HUES64 (cell line): ENCODE data around the gene USO1.
"Not testable (repeated sequence)": the region's sequence is repeated elsewhere in the genome, so short reads cannot be mapped to it uniquely, and the experiment has no call there.

Source experiments
- H3K27ac ChIP-seq: 2 replicates; pipeline ENCODE4 v1.7.0; 2013; ENCODE audit warnings: low read depth, low read length, inconsistent platforms
- H3K27me3 ChIP-seq: 2 replicates; pipeline ENCODE4 v1.6.1; 2013; ENCODE audit warnings: mild to moderate bottlenecking, low read length; ENCODE audit not compliant: insufficient read depth
- H3K36me3 ChIP-seq: 2 replicates; pipeline ENCODE4 v1.6.1; 2013; ENCODE audit warnings: mild to moderate bottlenecking, low read length; ENCODE audit not compliant: insufficient read depth
- H3K4me1 ChIP-seq: 2 replicates; pipeline ENCODE4 v1.6.1; 2013; ENCODE audit warnings: mild to moderate bottlenecking, low read length, moderate library complexity; ENCODE audit not compliant: insufficient read depth
- H3K4me3 ChIP-seq: 2 replicates; pipeline ENCODE4 v1.5.1; 2013; ENCODE audit warnings: mild to moderate bottlenecking, low read length, moderate library complexity
- H3K9ac ChIP-seq: 2 replicates; pipeline ENCODE4 v1.6.1; 2013; ENCODE audit warnings: mild to moderate bottlenecking, low read depth, low read length
- H3K9me3 ChIP-seq: 2 replicates; pipeline ENCODE4 v1.6.1; 2013; ENCODE audit warnings: low read depth, low read length; ENCODE audit not compliant: insufficient read depth
- WGBS: fragments of 150-250, 120-280 bp; methylation state at CpG from one replicate; pipeline ENCODE4 v1.1.7; 2013; ENCODE audit warnings: missing lambda C conversion rate; 5-methylcytosine and 5-hydroxymethylcytosine counted together

USO1 gene

DNA sequence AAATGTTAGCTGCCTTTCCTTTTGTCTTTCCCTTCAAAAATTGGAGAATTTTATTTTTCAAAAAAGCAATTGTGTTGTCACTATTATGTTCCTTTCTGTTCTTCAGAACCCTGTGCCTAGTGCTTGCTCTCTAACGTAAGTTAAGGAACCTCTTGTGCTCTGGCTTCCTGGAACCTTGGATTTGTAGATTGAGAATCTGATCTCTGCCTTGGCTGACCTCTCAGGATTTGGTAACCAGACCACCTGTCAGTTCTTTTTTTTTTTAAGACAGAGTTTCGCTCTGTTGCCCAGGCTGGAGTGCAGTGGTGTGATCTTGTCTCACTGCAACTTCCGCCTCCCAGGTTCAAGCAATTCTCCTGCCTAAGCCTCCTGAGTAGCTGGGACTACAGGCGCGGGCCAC, 32.3 kb upstream of the USO1 start:
- not testable (repeated sequence) for H3K27ac ChIP-seq, H3K4me3 ChIP-seq, H3K9me3 ChIP-seq, H3K9ac ChIP-seq, H3K4me1 ChIP-seq, H3K27me3 ChIP-seq
- peaks cover 52% of the 10 kb centered on the region for H3K36me3 ChIP-seq
- WGBS: 96% methylated on average over 5 of the region's 5 CpGs

DNA sequence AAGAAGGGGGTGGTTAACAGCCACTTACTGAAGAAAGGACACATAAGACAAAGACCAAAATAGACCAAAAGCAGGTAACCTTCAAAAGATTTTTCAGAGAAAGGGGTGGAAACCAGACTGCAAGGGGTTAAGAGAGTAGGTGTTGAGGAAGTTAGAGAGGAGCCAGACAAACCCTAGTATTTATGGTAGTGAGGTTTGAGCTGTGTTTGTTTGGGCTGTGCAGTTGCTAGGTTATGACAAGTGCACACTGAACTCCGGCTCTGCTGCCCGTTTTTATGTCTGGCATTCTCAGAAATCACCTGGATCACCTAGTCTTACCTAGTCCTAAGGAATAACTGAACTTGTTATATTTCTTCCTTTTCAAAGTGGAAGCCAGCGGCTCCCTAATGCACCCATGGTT, 28.3 kb upstream of the USO1 start:
- WGBS: 46% methylated on average over 3 of the region's 3 CpGs
- no peak overlapping the region for H3K9ac ChIP-seq
- H3K27ac ChIP-seq: no peak overlapping the region
- H3K36me3 ChIP-seq: peaks cover 28% of the 10 kb centered on the region
- no peaks in the 10 kb centered on the region for H3K9me3 ChIP-seq
- no peaks in the 10 kb centered on the region for H3K27me3 ChIP-seq
- H3K4me3 ChIP-seq: no peak overlapping the region
- H3K4me1 ChIP-seq: peaks cover 3% of the 10 kb centered on the region; the same call in 1 of the 2 replicates

DNA sequence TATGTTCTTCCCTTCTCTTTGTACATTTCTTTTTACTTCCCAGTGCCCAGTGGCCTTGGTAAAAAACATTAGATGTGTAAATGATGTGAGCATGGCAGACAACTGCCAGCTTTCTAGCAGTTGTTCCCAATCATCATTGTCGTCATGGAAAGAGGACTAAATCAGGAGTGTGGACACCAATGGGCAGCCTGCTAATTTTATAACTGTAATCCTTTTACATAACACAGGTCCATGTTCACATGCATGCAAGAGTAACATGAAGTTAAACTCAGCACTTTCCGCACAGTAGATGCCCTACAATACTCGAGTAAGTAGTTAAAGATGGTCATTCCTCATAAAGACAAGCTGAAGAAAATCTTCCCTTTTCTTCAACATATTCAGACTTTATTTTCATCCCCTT, 27.8 kb upstream of the USO1 start:
- H3K9ac ChIP-seq: no peak overlapping the region
- no peaks in the 10 kb centered on the region for H3K27me3 ChIP-seq
- no peak overlapping the region for H3K27ac ChIP-seq
- H3K9me3 ChIP-seq: no peaks in the 10 kb centered on the region
- no peak overlapping the region for H3K4me3 ChIP-seq
- WGBS: 84% methylated on average over 3 of the region's 3 CpGs
- H3K4me1 ChIP-seq: peaks cover 3% of the 10 kb centered on the region; the same call in 1 of the 2 replicates
- H3K36me3 ChIP-seq: peaks cover 23% of the 10 kb centered on the region

GRCh38 chr4:75698162-75698962, 26.0 kb upstream of the USO1 start:
- no peaks in the 10 kb centered on the region for H3K9me3 ChIP-seq

DNA sequence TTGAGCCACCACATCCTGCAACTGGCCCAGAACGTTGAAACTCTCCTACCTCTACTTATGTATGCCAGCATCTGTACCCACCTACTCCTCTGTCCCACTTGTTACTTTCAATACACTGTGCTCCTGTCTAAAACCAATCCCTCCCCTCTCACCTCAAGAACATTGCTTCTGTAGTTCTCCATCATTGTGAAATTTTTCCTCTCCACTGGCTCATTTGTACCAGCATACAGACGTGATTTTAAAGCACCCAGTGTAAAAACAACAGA, 25.5 kb upstream of the USO1 start:
- peaks cover 19% of the 10 kb centered on the region for H3K4me1 ChIP-seq
- H3K9ac ChIP-seq: no peak overlapping the region
- H3K36me3 ChIP-seq: peaks cover 15% of the 10 kb centered on the region
- WGBS: 88% methylated on average over 2 of the region's 2 CpGs
- H3K9me3 ChIP-seq: no peaks in the 10 kb centered on the region
- H3K27ac ChIP-seq: no peak overlapping the region
- no peak overlapping the region for H3K4me3 ChIP-seq
- no peaks in the 10 kb centered on the region for H3K27me3 ChIP-seq

More at GRCh38 chr4:75698162-75698962, 26.0 kb upstream of the USO1 start:
- Histone ChIP-seq H3K4me1 (peaks cover 15% of the 10 kb centered on the region), H3K9ac (no peak overlapping the region), H3K27ac (no peak overlapping the region), H3K4me3 (no peak overlapping the region), H3K27me3 (no peaks in the 10 kb centered on the region), H3K36me3 (peaks cover 15% of the 10 kb centered on the region)
- 91% methylated on average over 6 of the region's 6 CpGs for WGBS

DNA sequence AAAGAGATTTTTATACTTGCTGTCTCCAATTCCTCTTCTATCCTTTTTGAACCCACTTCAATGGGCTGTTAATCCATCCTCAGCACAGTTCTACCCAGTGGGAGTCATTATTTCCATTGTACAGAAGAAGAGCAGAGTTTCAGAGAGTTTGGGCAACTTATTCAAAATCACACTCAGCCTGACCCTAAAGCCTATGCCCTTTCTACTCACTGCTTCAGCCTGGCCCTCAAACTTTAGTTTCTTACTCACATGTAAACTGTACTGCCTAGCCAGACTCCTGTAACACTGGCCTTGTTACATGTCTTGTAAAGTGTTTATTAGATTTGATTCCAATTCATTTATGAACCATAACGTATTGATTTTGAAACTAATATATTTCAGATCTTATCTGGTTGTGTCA, 25.1 kb upstream of the USO1 start:
- no CpG with 5 or more reads among the region's 1 CpG for WGBS
- no peak overlapping the region for H3K27ac ChIP-seq

GRCh38 chr4:75702919-75703411, 21.4 kb upstream of the USO1 start:
- WGBS: 48% methylated on average over 4 of the region's 4 CpGs
- Histone ChIP-seq H3K9me3 (no peaks in the 10 kb centered on the region), H3K9ac (peak overlapping the region; percentile 13), H3K27ac (peak overlapping the region; percentile 70; the same call in 1 of the 2 replicates), H3K4me3 (no peak overlapping the region), H3K4me1 (peaks cover 37% of the 10 kb centered on the region), H3K27me3 (no peaks in the 10 kb centered on the region), H3K36me3 (0 out of 2 replicates have a peak, but pooled peaks cover 7% of the 10 kb centered on the region)

More for the DNA sequence above, 25.1 kb upstream of the USO1 start:
- Histone ChIP-seq H3K27me3 (no peaks in the 10 kb centered on the region), H3K4me1 (peaks cover 19% of the 10 kb centered on the region), H3K4me3 (no peak overlapping the region), H3K9ac (no peak overlapping the region), H3K9me3 (no peaks in the 10 kb centered on the region), H3K36me3 (peaks cover 12% of the 10 kb centered on the region)

GRCh38 chr4:75705198-75705977, 19.0 kb upstream of the USO1 start:
- no peaks in the 10 kb centered on the region for H3K9me3 ChIP-seq
- 19% methylated on average over 6 of the region's 6 CpGs for WGBS
- H3K4me1 ChIP-seq: peaks cover 41% of the 10 kb centered on the region
- H3K36me3 ChIP-seq: 0 out of 2 replicates have a peak, but pooled peaks cover 7% of the 10 kb centered on the region
- H3K4me3 ChIP-seq: no peak overlapping the region
- H3K27me3 ChIP-seq: no peaks in the 10 kb centered on the region
- H3K9ac ChIP-seq: peak overlapping the region; percentile 44; the same call in 1 of the 2 replicates
- peak overlapping the region; percentile 93 for H3K27ac ChIP-seq

- WGBS: 76% methylated on average over 3 of the region's 3 CpGs
- H3K27ac ChIP-seq: peak overlapping the region; percentile 67; the same call in 1 of the 2 replicates
Observed at GRCh38 chr4:75708218-75708691, 16.1 kb upstream of the USO1 start.

GRCh38 chr4:75710246-75710645, 14.1 kb upstream of the USO1 start:
- 93% methylated on average over 4 of the region's 4 CpGs for WGBS
- H3K9ac ChIP-seq: no peak overlapping the region
- H3K9me3 ChIP-seq: no peaks in the 10 kb centered on the region
- H3K27ac ChIP-seq: 0 out of 2 replicates have a peak overlapping the region, but pooled peaks have one; percentile 30
- H3K36me3 ChIP-seq: peaks cover 19% of the 10 kb centered on the region; the same call in 1 of the 2 replicates
- no peak overlapping the region for H3K4me3 ChIP-seq
- H3K4me1 ChIP-seq: peaks cover 18% of the 10 kb centered on the region
- no peaks in the 10 kb centered on the region for H3K27me3 ChIP-seq

More at GRCh38 chr4:75708218-75708691, 16.1 kb upstream of the USO1 start:
- Histone ChIP-seq H3K9me3 (no peaks in the 10 kb centered on the region), H3K4me3 (no peak overlapping the region), H3K27me3 (no peaks in the 10 kb centered on the region), H3K4me1 (peaks cover 31% of the 10 kb centered on the region), H3K9ac (no peak overlapping the region), H3K36me3 (peaks cover 17% of the 10 kb centered on the region; the same call in 1 of the 2 replicates)

DNA sequence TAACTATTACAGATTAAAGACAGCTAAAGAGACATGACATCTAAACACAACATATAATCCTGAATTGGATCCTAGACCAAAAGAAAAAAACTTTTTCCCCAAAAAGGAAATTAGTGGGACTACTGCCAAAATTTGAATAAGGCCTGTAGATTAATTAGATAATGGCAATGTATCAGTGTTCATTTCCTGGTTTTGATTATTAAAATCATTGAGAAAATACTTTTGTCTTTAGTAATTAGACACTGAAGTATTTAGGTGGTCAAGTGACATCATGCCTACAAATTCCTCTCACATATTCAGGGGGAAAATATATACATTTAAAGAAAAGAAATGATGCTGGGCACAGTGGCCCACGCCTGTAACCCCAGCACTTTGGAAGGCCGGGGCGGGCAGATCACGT, 10.4 kb upstream of the USO1 start:
- peaks cover 30% of the 10 kb centered on the region for H3K36me3 ChIP-seq
- H3K9me3 ChIP-seq: no peaks in the 10 kb centered on the region
- WGBS: 99% methylated on average over 4 of the region's 4 CpGs
- no peaks in the 10 kb centered on the region for H3K27me3 ChIP-seq
- H3K27ac ChIP-seq: no peak overlapping the region
- H3K4me1 ChIP-seq: peaks cover 8% of the 10 kb centered on the region
- H3K9ac ChIP-seq: no peak overlapping the region
- no peak overlapping the region for H3K4me3 ChIP-seq
